ENCODE measurements around the gene GGA3.

GRCh38 chr17:75266316-75267152 lies 5.1 kb upstream of the GGA3 start:
- TF ChIP-seq POLR2A (IDR thresholded peaks at IDR 0.05; ENCODE audit: extremely low read depth, insufficient read length) (no peak), CTCF (IDR thresholded peaks at IDR 0.05; ENCODE audit: low read depth, low read length) (no peak), MYC (IDR thresholded peaks at IDR 0.05; ENCODE audit: low read depth, low read length) (no peak)

All from NB4 (cell line).